ENCODE measurements around the gene CNNM4. TPM values are rescaled to one million over a fixed set of nuclear protein-coding genes. Genes with fewer than 3 reads are reported as not detected.

Gene CNNM4
- total RNA-seq, 2 donors from 2014 or later, result 6.5 TPM

DNA sequence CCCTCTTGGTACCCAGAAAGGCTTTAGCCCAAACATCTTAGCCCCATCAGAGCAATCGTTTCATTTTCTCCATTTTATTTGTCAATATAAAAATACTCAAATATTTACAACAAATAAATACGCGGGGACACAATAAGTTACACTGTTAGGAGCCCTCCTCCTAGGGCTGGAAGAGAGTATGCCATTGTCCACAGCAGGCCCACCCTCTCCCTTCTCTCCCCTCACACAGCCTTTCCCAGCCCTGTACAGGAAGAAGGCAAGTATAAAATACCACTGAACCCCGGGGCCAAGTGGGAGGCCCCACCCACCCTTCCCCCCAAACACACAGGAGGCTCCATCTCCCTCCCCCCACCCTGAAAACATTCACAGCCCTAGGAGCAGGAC is 99.0 kb downstream of the CNNM4 start:
- no peak for TF ChIP-seq CTCF (IDR thresholded peaks at IDR 0.05)
- Histone ChIP-seq H3K36me3 (peaks cover 39% of the 10 kb centered on the region), H3K27ac (peak overlapping the region; percentile 75 to 86), H3K4me1 (ENCODE audit: control insufficient read depth in 1 of 2, low read depth in 2 of 2) (peaks cover 16 to 30% of the 10 kb centered on the region in 2 donors), H3K9me3 (no peaks in the 10 kb centered on the region), H3K4me3 (no peak overlapping the region), H3K27me3 (replicated peaks; ENCODE audit: insufficient read depth) (no peaks in the 10 kb centered on the region)
- ATAC-seq (ENCODE audit: insufficient number of reproducible peaks, low FRiP score, low read depth) (no peak), DNase-seq (ENCODE audit: low spot score) (no peak)

- Histone ChIP-seq H3K4me1 (ENCODE audit: control insufficient read depth in 1 of 2, low read depth in 2 of 2) (peaks cover 16 to 30% of the 10 kb centered on the region in 2 donors), H3K36me3 (peaks cover 45% of the 10 kb centered on the region), H3K4me3 (no peak overlapping the region), H3K27ac (peak overlapping the region; percentile 75 to 86), H3K27me3 (replicated peaks; ENCODE audit: insufficient read depth) (no peaks in the 10 kb centered on the region), H3K9me3 (no peaks in the 10 kb centered on the region)
- DNase-seq (ENCODE audit: low spot score), result no peak
- no peak for ATAC-seq (ENCODE audit: insufficient number of reproducible peaks, low FRiP score, low read depth)
- no peak for TF ChIP-seq CTCF (IDR thresholded peaks at IDR 0.05)
These were observed 99.6 kb downstream of the CNNM4 start for GRCh38 chr2:96860065-96861029.

DNA sequence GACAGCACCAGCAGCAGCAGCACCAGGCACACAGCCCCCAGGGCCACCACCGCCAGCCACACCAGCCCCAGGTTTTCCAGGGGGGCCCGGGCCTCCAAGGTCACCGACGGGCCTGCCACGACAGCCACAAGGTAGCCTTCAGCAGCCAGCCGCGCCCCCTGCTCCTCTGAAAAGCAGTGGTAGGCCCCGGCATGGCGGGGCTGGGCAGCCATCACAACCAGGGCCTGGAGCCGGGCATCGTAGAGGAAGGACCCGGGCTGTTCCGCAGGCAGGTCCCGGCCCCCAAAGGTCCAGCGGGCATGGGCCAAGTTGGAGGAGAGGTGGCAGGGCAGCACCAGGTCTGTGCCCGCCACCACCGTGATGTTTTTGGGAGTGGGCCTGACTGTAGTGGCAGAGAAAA is 100.4 kb downstream of the CNNM4 start:
- Histone ChIP-seq H3K9me3 (no peaks in the 10 kb centered on the region), H3K36me3 (peaks cover 52% of the 10 kb centered on the region), H3K4me3 (no peak overlapping the region), H3K27ac (no peak overlapping the region), H3K27me3 (replicated peaks; ENCODE audit: insufficient read depth) (no peaks in the 10 kb centered on the region), H3K4me1 (ENCODE audit: control insufficient read depth in 1 of 2, low read depth in 2 of 2) (peaks cover 16 to 34% of the 10 kb centered on the region in 2 donors)
- ATAC-seq (ENCODE audit: insufficient number of reproducible peaks, low FRiP score, low read depth) (no peak), DNase-seq (ENCODE audit: low spot score) (no peak)
- TF ChIP-seq CTCF (IDR thresholded peaks at IDR 0.05), result no peak

Other genes starting within 250 kb of the CNNM4 start
- gene ARID5A, start 224.2 kb upstream of the CNNM4 start, total RNA-seq, result 100 to 1,000 TPM; 152 to 231 TPM
- gene KANSL3, start 122.6 kb upstream of the CNNM4 start, total RNA-seq, result 10 to 100 TPM; 60.2 to 73.4 TPM
- not detected for gene FER1L5, start 118.1 kb upstream of the CNNM4 start, total RNA-seq
- gene LMAN2L, start 20.8 kb upstream of the CNNM4 start, total RNA-seq, result 10 to 100 TPM in 1 of 2 donors, 1 to 10 TPM in 1; 9.1 to 12.8 TPM
- 10 to 100 TPM; 11.5 to 14.3 TPM for gene CNNM3, start 55.4 kb downstream of the CNNM4 start, total RNA-seq
- 1 to 10 TPM; 6.0 to 8.4 TPM for gene ANKRD23, start 83.1 kb downstream of the CNNM4 start, total RNA-seq
- gene ANKRD39, start 97.1 kb downstream of the CNNM4 start, total RNA-seq, result 10 to 100 TPM in 1 of 2 donors, 1 to 10 TPM in 1; 8.4 to 18.0 TPM
- gene SEMA4C, start 109.2 kb downstream of the CNNM4 start, total RNA-seq, result 10 to 100 TPM; 44.1 to 66.3 TPM
- not detected for gene FAM178B, start 225.7 kb downstream of the CNNM4 start, total RNA-seq